Activated CD4-positive, alpha-beta memory T cell treated with anti-CD3 and anti-CD28 coated beads for 36 hours (primary cell): ENCODE data around the gene SMARCA4. TPM values are rescaled to one million over a fixed set of nuclear protein-coding genes. Genes with fewer than 3 reads are reported as not detected.

Source experiments
- CTCF ChIA-PET: fragments of 350-600 bp; sonication (Branson Sonifier 250); formaldehyde crosslinking; loops from one replicate; lab custom pipeline; 2021; ENCODE audit warnings: antibody characterized with exemption, inconsistent platforms; lab: Charles Lee
- POLR2A ChIA-PET: fragments of 350-600 bp; sonication (Branson Sonifier 250); formaldehyde crosslinking; loops from one replicate; lab custom pipeline; 2021; ENCODE audit warnings: antibody characterized with exemption; lab: Charles Lee
- DNase-seq: peaks from one replicate; pipeline ENCODE4 v3.0.0-alpha.2; 2020
- H3K27ac Mint-ChIP-seq: one replicate; pipeline ENCODE4 v1.8.0; 2021; ENCODE audit warnings: mixed read lengths
- H3K27me3 Mint-ChIP-seq: one replicate; pipeline ENCODE4 v1.8.0; 2021; ENCODE audit warnings: mixed read lengths
- H3K36me3 Mint-ChIP-seq: one replicate; pipeline ENCODE4 v1.8.0; 2021; ENCODE audit warnings: mixed read lengths
- H3K4me1 Mint-ChIP-seq: one replicate; pipeline ENCODE4 v1.8.0; 2021; ENCODE audit warnings: low read depth, mixed read lengths
- H3K4me3 Mint-ChIP-seq: one replicate; pipeline ENCODE4 v1.8.0; 2021; ENCODE audit warnings: mild to moderate bottlenecking, mixed read lengths
- H3K9me3 Mint-ChIP-seq: one replicate; pipeline ENCODE4 v1.8.0; 2021; ENCODE audit warnings: mixed read lengths
- intact Hi-C: fragments of 100-400 bp; cut with micrococcal nuclease; formaldehyde crosslinking; loops from one replicate; pipeline ENCODE4 v1.15.1; 2023
- total RNA-seq, 2 experiments: library from RNA; stranded (reverse); gene quantifications; one replicate each; pipeline ENCODE4 v1.2.3, GENCODE V29; 2021

SMARCA4 gene
- total RNA-seq, 2 experiments from 2014 or later, result 97.8 to 101 TPM

DNA sequence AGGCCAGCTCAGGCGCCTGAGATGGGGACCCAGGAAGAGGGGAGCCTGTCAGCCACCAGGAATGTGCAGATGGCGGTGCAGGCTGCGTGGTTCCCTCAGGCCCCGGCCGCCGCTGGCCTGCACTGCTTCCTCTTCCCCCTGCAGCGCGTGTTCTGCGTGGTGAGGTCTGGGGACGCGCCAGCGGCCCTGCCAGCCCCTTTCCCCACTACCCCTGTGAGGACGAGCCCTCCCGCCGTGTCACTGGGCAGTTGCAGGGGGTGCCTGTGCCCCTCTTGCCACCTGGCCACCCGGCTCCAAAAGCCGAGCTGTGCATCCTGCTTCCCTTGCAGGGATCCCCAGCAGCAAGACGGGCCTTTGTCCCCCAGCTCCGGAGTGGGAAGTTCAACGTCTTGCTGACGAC lies 58.4 kb downstream of the SMARCA4 start:
- no peak overlapping the region for H3K4me3 Mint-ChIP-seq
- CTCF ChIA-PET, result interaction anchor here (1.2 kb wide), 1 partner anchor 77 kb away, joined by 3 read pairs; no protein-coding TSS in a partner anchor

DNA sequence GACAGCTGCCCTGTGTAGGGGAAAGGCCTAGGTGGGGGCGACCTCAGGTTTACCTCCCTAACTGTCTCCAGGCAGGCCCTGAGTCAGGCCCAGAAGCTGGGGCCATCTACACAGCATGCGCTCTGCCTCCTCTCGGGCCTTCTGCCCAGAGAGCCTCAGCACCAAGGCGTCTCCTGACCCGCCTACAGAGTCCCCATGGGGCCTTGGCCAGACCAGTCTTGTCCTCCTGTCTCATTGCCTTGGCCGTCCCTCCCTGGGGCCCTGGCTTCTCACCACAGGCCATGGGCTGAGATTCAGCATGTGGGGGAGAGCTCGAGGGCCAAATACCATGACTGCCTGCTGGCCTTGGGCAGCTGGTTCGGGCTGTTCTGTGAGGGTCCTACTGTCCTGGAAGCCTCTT lies 59.0 kb downstream of the SMARCA4 start:
- Mint-ChIP-seq H3K4me3 (no peak overlapping the region), H3K36me3 (peaks cover 42% of the 10 kb centered on the region), H3K27me3 (no peaks in the 10 kb centered on the region), H3K4me1 (no peaks in the 10 kb centered on the region), H3K27ac (no peak overlapping the region), H3K9me3 (no peaks in the 10 kb centered on the region)
- intact Hi-C loops, result no loop called here
- ChIA-PET POLR2A (no interaction called here), CTCF (no interaction called here)
- no peak for DNase-seq

More for the DNA sequence above, 58.4 kb downstream of the SMARCA4 start:
- no peaks in the 10 kb centered on the region for H3K4me1 Mint-ChIP-seq
- H3K36me3 Mint-ChIP-seq, result peaks cover 42% of the 10 kb centered on the region
- POLR2A ChIA-PET, result no interaction called here
- DNase-seq, result no peak
- H3K9me3 Mint-ChIP-seq, result no peaks in the 10 kb centered on the region
- H3K27me3 Mint-ChIP-seq, result no peaks in the 10 kb centered on the region
- H3K27ac Mint-ChIP-seq, result no peak overlapping the region
- intact Hi-C loops, result no loop called here

DNA sequence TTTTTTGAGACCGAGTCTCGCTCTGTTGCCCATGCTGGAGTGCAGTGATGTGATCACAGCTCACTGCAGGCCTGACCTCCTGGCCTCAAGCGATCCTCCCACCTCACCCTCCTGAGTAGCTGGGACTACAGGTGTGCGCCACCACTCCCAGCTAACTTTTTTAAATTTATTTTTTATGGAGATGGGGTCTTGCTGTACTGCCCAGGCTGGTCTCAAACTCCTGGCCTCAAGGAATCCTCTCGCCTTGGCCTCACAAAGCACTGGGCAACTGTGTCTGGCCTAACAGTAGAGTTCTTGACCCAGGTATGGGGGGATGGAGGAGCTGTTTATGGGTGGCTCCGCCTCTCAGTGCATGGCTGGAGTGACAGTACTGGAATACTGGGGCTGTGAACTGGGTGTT lies 59.6 kb downstream of the SMARCA4 start:
- no peak for DNase-seq
- Mint-ChIP-seq H3K4me1 (no peaks in the 10 kb centered on the region), H3K4me3 (no peak overlapping the region), H3K9me3 (no peaks in the 10 kb centered on the region), H3K27me3 (no peaks in the 10 kb centered on the region), H3K36me3 (peaks cover 40% of the 10 kb centered on the region), H3K27ac (no peak overlapping the region)
- intact Hi-C loops, result no loop called here
- ChIA-PET POLR2A (interaction anchor here (0.7 kb wide), 1 partner anchor 223 kb away, joined by 3 read pairs; no protein-coding TSS in a partner anchor), CTCF (no interaction called here)

DNA sequence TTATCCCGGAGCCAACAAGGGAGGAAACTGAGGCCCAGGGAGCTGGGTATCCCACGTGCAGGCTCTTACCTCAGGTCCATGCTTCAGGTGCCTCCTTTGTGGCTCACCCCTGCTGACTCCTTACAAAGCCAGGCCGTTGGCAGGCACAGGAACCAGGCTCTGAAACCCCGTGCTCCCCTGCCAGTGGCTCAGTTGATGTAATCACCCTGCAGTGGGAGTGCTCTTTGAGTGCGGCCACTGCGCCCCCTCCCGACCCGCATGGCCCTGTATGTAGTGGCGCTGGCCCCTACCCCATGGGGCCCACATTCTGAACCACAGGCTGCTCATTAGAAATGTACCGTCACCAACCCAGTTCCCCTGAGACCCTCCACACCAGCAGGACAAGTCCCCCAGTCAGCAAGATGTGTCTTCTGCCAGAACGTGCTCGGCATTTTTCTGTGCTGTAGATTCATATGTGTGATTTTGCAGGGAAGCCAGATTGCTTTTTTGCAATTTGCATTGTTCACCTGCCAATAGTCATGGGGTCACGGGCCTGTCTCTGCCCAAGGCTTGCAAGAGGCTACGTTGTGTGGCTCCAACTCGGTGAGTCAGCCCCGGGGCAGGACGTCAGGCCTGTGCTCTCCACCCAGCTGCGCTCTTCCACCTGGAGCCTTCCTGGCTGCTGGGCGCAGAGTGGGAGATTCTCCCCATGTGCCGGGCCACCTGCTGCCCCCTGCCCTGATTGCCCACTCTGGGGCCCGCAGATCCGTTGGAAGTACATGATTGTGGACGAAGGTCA lies 60.3 kb downstream of the SMARCA4 start:
- H3K4me3 Mint-ChIP-seq, result no peak overlapping the region
- ChIA-PET CTCF (interaction anchor here (2.2 kb wide), 1 partner anchor 15 kb away, joined by 10 read pairs; no protein-coding TSS in a partner anchor), POLR2A (interaction anchor here (0.7 kb wide), 1 partner anchor 223 kb away, joined by 3 read pairs; no protein-coding TSS in a partner anchor)
- no peak for DNase-seq
- H3K27ac Mint-ChIP-seq, result no peak overlapping the region
- H3K27me3 Mint-ChIP-seq, result no peaks in the 10 kb centered on the region
- no peaks in the 10 kb centered on the region for H3K4me1 Mint-ChIP-seq
- intact Hi-C loops, result no loop called here
- peaks cover 42% of the 10 kb centered on the region for H3K36me3 Mint-ChIP-seq
- no peaks in the 10 kb centered on the region for H3K9me3 Mint-ChIP-seq

DNA sequence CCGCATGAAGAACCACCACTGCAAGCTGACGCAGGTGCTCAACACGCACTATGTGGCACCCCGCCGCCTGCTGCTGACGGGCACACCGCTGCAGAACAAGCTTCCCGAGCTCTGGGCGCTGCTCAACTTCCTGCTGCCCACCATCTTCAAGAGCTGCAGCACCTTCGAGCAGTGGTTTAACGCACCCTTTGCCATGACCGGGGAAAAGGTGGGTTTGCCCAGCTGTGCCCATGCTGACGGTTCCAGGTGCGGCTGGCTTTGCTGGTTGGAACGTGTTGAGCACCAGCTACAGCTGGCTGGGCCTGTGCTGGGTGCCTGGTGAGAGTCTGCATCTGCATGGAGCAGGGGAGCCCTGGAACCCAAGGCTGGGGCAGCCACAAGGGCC lies 60.9 kb downstream of the SMARCA4 start:
- Mint-ChIP-seq H3K27me3 (no peaks in the 10 kb centered on the region), H3K4me3 (no peak overlapping the region), H3K36me3 (peaks cover 41% of the 10 kb centered on the region), H3K4me1 (no peaks in the 10 kb centered on the region), H3K27ac (no peak overlapping the region), H3K9me3 (no peaks in the 10 kb centered on the region)
- POLR2A ChIA-PET, result no interaction called here
- no peak for DNase-seq
- intact Hi-C loops, result no loop called here
- CTCF ChIA-PET, result interaction anchor here (1.3 to 2.2 kb wide), 2 partner anchors 14 to 80 kb away, joined by 4 to 10 read pairs; no protein-coding TSS in a partner anchor

DNA sequence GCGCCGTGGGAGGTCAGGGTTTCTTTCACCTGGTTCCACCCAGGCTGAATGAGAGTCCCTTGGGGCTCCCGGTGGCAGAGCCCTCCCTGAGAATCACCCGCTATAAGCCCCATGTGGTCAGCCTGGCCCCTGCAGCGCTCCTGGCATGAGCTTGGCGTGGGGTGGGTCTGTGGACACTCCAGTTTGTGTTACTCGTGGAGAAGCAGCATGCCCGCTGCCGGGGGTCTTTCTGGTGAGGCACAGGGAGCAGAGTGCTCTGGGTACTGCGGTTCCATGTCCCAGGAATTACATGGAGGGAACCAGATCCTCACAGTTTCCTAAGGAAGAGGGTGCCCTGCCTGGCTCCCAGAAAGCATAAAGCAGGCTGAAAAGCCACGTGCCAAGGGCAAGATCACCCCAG lies 62.2 kb downstream of the SMARCA4 start:
- H3K36me3 Mint-ChIP-seq, result peaks cover 40% of the 10 kb centered on the region
- POLR2A ChIA-PET, result no interaction called here

DNA sequence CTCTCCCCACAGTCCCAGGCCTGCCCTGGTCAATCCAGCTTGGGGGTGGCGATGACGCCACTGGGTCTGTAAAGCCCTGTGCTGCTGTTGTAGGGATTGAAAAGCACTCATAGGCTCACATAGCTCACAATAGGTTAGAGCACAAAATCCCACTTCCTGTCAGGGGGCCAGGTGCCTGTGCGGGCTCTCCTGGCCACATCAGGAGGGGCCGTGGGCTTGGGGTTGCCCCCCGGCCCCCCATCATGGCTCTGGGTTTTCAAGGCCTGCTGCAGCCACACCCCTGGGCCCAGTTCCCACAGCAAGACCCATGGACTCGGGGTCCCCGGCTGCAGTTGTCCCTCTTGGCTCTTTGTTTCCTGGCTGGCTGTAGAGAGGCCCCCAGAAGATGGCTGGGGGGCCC lies 62.9 kb downstream of the SMARCA4 start:
- intact Hi-C loops, result no loop called here
- CTCF ChIA-PET, result interaction anchor here (1.4 kb wide), 1 partner anchor 87 kb away, joined by 4 read pairs; no protein-coding TSS in a partner anchor
- no peak overlapping the region for H3K27ac Mint-ChIP-seq
- no peaks in the 10 kb centered on the region for H3K4me1 Mint-ChIP-seq
- H3K4me3 Mint-ChIP-seq, result no peak overlapping the region
- DNase-seq, result no peak
- H3K36me3 Mint-ChIP-seq, result peaks cover 36% of the 10 kb centered on the region
- no peaks in the 10 kb centered on the region for H3K9me3 Mint-ChIP-seq
- POLR2A ChIA-PET, result no interaction called here
- no peaks in the 10 kb centered on the region for H3K27me3 Mint-ChIP-seq

More for the DNA sequence above, 62.2 kb downstream of the SMARCA4 start:
- no peak for DNase-seq
- intact Hi-C loops, result no loop called here
- H3K27me3 Mint-ChIP-seq, result no peaks in the 10 kb centered on the region
- H3K4me3 Mint-ChIP-seq, result no peak overlapping the region
- CTCF ChIA-PET, result interaction anchor here (1.3 to 2.2 kb wide), 3 partner anchors 13 to 86 kb away, joined by 4 to 10 read pairs (median 4); no protein-coding TSS in a partner anchor
- H3K9me3 Mint-ChIP-seq, result no peaks in the 10 kb centered on the region
- no peak overlapping the region for H3K27ac Mint-ChIP-seq
- H3K4me1 Mint-ChIP-seq, result no peaks in the 10 kb centered on the region

DNA sequence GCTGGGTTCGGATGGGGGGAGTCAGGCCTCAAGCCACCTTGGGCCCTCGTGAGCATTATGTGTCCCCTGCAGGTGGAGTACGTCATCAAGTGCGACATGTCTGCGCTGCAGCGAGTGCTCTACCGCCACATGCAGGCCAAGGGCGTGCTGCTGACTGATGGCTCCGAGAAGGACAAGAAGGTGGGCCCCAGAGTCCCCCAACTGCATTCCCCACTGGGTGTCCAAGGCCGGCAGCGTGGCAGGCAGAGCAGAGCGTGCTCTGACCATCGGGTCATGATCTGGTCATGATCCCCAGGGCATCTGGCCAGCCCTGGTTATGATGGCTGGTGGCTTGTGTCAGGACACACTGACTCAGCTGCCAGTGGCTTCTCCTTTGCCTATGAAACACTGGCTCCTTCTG lies 63.4 kb downstream of the SMARCA4 start:
- CTCF ChIA-PET, result no interaction called here
- H3K4me1 Mint-ChIP-seq, result no peaks in the 10 kb centered on the region
- POLR2A ChIA-PET, result interaction anchor here (0.6 kb wide), 1 partner anchor 141 kb away, joined by 3 read pairs; no protein-coding TSS in a partner anchor
- no peak overlapping the region for H3K27ac Mint-ChIP-seq
- H3K4me3 Mint-ChIP-seq, result no peak overlapping the region
- no peak for DNase-seq
- H3K27me3 Mint-ChIP-seq, result no peaks in the 10 kb centered on the region
- H3K9me3 Mint-ChIP-seq, result no peaks in the 10 kb centered on the region
- intact Hi-C loops, result no loop called here
- peaks cover 32% of the 10 kb centered on the region for H3K36me3 Mint-ChIP-seq

DNA sequence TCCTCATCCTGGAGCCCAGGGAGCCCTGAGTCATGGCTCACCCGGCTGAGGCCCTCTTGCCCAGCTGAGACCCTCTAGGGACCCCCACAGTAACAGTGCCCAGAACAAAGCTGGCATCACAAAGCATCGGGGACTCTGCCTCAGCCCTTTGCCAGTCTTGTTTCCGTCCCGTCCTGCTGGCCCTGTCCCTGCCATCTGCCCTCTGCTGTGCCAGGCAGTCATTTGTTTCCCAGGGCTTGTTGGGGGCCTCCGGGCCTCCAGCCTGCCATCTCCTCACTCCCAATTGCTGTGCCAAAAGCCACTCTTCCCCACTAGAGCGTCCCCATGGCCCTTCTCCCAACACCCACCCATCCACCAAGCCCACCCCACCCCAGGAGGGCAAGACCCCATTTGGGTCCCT lies 64.2 kb downstream of the SMARCA4 start:
- no peaks in the 10 kb centered on the region for H3K4me1 Mint-ChIP-seq
- intact Hi-C loops, result no loop called here
- no peak overlapping the region for H3K4me3 Mint-ChIP-seq
- no peak overlapping the region for H3K27ac Mint-ChIP-seq
- no peak for DNase-seq
- ChIA-PET POLR2A (interaction anchor here (0.6 kb wide), 1 partner anchor 141 kb away, joined by 3 read pairs; no protein-coding TSS in a partner anchor), CTCF (no interaction called here)
- no peaks in the 10 kb centered on the region for H3K9me3 Mint-ChIP-seq
- no peaks in the 10 kb centered on the region for H3K27me3 Mint-ChIP-seq
- H3K36me3 Mint-ChIP-seq, result peaks cover 29% of the 10 kb centered on the region

DNA sequence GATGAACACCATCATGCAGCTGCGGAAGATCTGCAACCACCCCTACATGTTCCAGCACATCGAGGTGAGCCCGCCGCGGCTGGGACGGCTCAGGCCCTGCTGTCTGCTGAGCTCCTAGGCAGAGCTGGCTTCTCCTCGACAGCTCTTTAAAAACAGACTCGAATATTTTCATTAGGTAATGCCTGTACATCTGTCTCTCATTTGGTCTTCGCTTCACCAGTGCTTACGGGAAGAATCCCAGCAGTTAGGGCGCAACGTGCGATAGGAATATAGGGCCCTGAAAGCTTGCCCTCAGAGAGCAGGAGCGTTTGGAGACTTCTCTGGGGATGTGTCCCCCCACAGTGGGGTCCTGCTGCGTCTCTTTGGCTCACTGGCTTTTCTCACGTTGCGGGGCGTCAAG lies 64.6 kb downstream of the SMARCA4 start:
- intact Hi-C loops, result no loop called here
- DNase-seq, result no peak
- Mint-ChIP-seq H3K9me3 (no peaks in the 10 kb centered on the region), H3K36me3 (peaks cover 29% of the 10 kb centered on the region), H3K27me3 (no peaks in the 10 kb centered on the region), H3K27ac (no peak overlapping the region), H3K4me3 (no peak overlapping the region), H3K4me1 (no peaks in the 10 kb centered on the region)
- POLR2A ChIA-PET, result no interaction called here
- CTCF ChIA-PET, result no interaction called here

DNA sequence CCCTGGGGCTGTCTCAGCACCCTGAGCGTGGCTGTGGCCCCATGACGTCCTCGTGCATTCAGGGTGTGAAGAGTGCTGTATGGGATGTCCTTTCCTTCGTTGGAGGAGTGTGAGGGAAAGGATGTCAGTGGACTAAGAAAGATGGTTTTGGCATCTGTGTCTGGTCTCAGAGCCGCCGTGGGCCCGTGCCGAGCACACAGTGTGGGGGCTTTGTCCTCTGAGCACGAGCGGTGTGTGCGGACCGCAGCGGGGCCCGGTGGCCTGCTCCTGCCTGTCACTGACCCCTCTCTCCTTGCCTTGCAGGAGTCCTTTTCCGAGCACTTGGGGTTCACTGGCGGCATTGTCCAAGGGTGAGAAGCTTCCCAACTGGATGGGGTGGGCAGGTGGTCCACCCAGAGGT lies 65.2 kb downstream of the SMARCA4 start:
- Mint-ChIP-seq H3K4me1 (no peaks in the 10 kb centered on the region), H3K9me3 (no peaks in the 10 kb centered on the region), H3K27ac (no peak overlapping the region), H3K4me3 (no peak overlapping the region), H3K27me3 (no peaks in the 10 kb centered on the region), H3K36me3 (peaks cover 25% of the 10 kb centered on the region)
- ChIA-PET POLR2A (no interaction called here), CTCF (no interaction called here)
- DNase-seq, result no peak
- intact Hi-C loops, result no loop called here

DNA sequence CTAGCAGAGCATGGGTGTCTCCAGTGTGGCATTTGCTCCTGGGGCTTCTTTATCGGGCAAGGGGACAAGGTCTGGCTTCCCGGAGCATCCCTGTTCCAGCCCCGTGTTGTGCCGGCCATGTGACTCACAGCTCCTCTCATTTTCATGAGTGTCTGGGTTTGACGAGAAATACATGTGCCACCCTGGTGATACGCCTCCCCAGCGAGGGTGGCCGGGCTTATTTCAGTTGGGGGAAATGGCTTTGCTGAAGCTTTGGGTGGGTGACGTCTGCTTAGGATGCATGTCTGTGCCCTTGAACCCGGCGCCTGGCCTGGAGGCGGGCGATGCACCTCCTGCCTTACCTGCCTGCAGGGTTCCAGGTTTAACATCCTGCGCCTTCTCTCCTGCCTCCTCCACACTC lies 66.6 kb downstream of the SMARCA4 start:
- Mint-ChIP-seq H3K27ac (no peak overlapping the region), H3K9me3 (no peaks in the 10 kb centered on the region), H3K27me3 (no peaks in the 10 kb centered on the region), H3K4me3 (no peak overlapping the region), H3K4me1 (no peaks in the 10 kb centered on the region), H3K36me3 (peaks cover 24% of the 10 kb centered on the region)
- CTCF ChIA-PET, result interaction anchor here (1.2 to 2.3 kb wide), 2 partner anchors 8 to 86 kb away, joined by 3 to 8 read pairs; no protein-coding TSS in a partner anchor
- intact Hi-C loops, result no loop called here
- no peak for DNase-seq
- POLR2A ChIA-PET, result no interaction called here
